NT2/D1 (cell line): ENCODE data around the gene DOCK3.

Source experiments
- YY1 ChIP-seq: IDR thresholded peaks from 2 replicates; pipeline ENCODE4 v1.6.1; 2011; ENCODE audit not compliant: insufficient read length, insufficient read depth
- ZNF274 ChIP-seq: IDR thresholded peaks from 2 replicates; pipeline ENCODE4 v1.6.1; 2011; ENCODE audit warnings: mild to moderate bottlenecking, low read depth, low read length

DNA sequence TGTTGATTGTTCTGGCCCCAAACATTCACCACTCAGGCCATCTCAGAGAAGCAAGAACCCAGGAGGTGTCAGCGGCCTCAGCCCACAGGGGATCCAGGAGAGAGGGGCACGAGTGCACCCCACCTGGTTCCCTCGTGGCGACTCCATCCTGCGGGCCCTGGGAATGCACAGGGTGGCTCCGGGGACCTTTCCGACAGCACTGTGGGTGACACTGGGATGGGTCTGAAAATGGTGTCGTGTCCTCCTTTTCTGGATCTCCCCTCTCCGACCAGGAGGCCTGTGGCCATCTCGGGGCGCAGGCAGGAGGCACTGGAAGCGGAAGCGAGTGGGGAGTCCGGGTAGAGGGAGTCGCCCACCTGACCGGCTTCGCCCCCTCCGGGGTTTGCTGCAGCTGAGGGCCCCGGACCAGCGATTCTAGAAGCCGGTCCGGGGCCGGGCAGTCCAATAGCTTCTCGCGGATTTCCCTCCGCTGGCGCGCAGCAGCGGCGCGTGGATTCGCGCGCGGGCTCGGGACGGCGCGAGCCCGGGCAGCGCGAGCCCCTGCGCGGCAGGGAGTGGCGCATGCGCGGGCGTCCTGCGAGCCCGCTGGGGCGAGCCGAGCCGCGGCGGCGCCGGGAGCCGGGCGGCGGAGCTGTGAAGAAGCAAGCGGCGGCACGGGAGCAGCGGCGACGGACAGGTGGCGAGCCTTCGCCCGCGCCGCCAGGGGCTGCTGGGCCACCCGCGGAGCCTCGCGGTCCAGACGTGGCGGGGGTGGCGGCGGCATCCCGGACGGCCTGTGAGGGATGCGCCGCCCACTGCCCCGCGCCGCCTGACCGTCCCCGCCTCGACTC lies at the start of gene DOCK3:
- TF ChIP-seq YY1 (no peak), ZNF274 (no peak)
